ENCODE data around the gene DPEP3. TPM values are rescaled to one million over a fixed set of nuclear protein-coding genes. Genes with fewer than 3 reads are reported as not detected.

Gene DPEP3
- total RNA-seq, 4 donors from 2014 or later = 0.11 to 0.40 TPM; not detected in 2

GRCh38 chr16:67932462-67932840 is 47.8 kb downstream of the DPEP3 start:
- peaks cover 5 to 13% of the 10 kb centered on the region in 2 donors for H3K36me3 ChIP-seq
- intact Hi-C loops (cut with DNase I) = loop anchor here (10.0 kb wide), 1 partner anchor 268 kb away; the partner anchor contains the start of genes ACD, C16orf86, ENKD1 and PARD6A
- no peaks in the 10 kb centered on the region for H3K9me3 ChIP-seq
- no peak for TF ChIP-seq POLR2A (IDR thresholded peaks at IDR 0.05)
- TF ChIP-seq, protein P1, sequence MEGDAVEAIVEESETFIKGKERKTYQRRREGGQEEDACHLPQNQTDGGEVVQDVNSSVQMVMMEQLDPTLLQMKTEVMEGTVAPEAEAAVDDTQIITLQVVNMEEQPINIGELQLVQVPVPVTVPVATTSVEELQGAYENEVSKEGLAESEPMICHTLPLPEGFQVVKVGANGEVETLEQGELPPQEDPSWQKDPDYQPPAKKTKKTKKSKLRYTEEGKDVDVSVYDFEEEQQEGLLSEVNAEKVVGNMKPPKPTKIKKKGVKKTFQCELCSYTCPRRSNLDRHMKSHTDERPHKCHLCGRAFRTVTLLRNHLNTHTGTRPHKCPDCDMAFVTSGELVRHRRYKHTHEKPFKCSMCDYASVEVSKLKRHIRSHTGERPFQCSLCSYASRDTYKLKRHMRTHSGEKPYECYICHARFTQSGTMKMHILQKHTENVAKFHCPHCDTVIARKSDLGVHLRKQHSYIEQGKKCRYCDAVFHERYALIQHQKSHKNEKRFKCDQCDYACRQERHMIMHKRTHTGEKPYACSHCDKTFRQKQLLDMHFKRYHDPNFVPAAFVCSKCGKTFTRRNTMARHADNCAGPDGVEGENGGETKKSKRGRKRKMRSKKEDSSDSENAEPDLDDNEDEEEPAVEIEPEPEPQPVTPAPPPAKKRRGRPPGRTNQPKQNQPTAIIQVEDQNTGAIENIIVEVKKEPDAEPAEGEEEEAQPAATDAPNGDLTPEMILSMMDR (IDR thresholded peaks at IDR 0.05) = no peak
- H3K4me3 ChIP-seq (replicated peaks in 1 of 3) = no peak overlapping the region
- no peak for DNase-seq
- no peaks in the 10 kb centered on the region for H3K27me3 ChIP-seq
- H3K4me1 ChIP-seq = peaks cover 7 to 14% of the 10 kb centered on the region in 2 donors
- H3K27ac ChIP-seq = no peak overlapping the region
- WGBS, 2 donors = 84 to 100% methylated on average over 2 to 4 of the region's 4 CpGs

GRCh38 chr16:67931712-67932461 is 48.4 kb downstream of the DPEP3 start, which contains the start of gene CTRL:
Gene CTRL (minus strand): TSS chr16:67931862. CDS start chr16:67931852, 10 bp downstream.
- Histone ChIP-seq H3K27me3 (no peaks in the 10 kb centered on the region), H3K4me1 (peaks cover 7 to 8% of the 10 kb centered on the region in 2 donors), H3K36me3 (peaks cover 6 to 13% of the 10 kb centered on the region in 2 donors), H3K9me3 (no peaks in the 10 kb centered on the region), H3K27ac (no peak within 1 kb of the TSS), H3K4me3 (replicated peaks in 1 of 3) (no peak within 1 kb of the TSS)
- whole genome bisulfite sequencing, 2 donors = 89% methylated on average over 5 to 15 of the region's 15 CpGs
- TF ChIP-seq, protein P1 (IDR thresholded peaks at IDR 0.05) = no peak
- TF ChIP-seq POLR2A (IDR thresholded peaks at IDR 0.05) = no peak
- intact Hi-C loops (cut with DNase I) = loop anchor here (10.0 kb wide), 1 partner anchor 267 kb away; the partner anchor contains the start of genes ACD, C16orf86, ENKD1 and PARD6A
- DNase-seq = no peak

- no peak for TF ChIP-seq POLR2A (IDR thresholded peaks at IDR 0.05)
- TF ChIP-seq, protein P1 (IDR thresholded peaks at IDR 0.05) = no peak
- no peak overlapping the region for H3K4me3 ChIP-seq (replicated peaks in 1 of 3)
- peaks cover 7 to 18% of the 10 kb centered on the region in 2 donors for H3K4me1 ChIP-seq
- H3K36me3 ChIP-seq = peaks cover 6 to 13% of the 10 kb centered on the region in 2 donors
- intact Hi-C loops (cut with DNase I) = loop anchor here (10.0 kb wide), 1 partner anchor 266 kb away; the partner anchor contains the start of genes ACD, C16orf86, ENKD1 and PARD6A
- no peaks in the 10 kb centered on the region for H3K9me3 ChIP-seq
- no peak for DNase-seq
- H3K27ac ChIP-seq = no peak overlapping the region
- no peaks in the 10 kb centered on the region for H3K27me3 ChIP-seq
- WGBS, 2 donors = 96 to 97% methylated on average over 16 to 17 of the region's 17 CpGs
Measured at GRCh38 chr16:67930678-67931211, 49.6 kb downstream of the DPEP3 start.

DNA sequence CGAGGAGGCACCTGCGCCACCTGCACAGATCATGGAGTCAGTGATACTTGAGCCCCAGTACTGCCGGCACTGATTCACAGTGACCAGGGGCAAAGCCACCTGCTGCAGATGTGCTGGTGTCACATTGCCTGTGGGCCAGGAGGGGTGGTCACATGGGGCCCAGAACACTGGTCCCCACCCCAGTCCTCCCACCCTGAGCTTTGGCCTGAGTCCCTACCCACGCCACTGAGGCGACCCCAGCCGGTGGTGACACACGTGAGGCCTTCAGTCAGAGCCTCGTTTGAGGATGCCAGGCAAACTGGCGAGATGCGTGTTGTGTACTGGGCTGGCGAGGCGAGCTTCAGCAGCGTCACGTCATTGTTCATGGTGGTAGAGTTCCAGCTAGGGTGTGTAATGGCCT is 50.1 kb downstream of the DPEP3 start:
- H3K27me3 ChIP-seq = no peaks in the 10 kb centered on the region
- no peaks in the 10 kb centered on the region for H3K9me3 ChIP-seq
- WGBS, 2 donors = 96 to 98% methylated on average over 5 to 13 of the region's 14 CpGs
- no peak for DNase-seq
- no peak for TF ChIP-seq POLR2A (IDR thresholded peaks at IDR 0.05)
- TF ChIP-seq, protein P1 (IDR thresholded peaks at IDR 0.05) = no peak
- peaks cover 9 to 21% of the 10 kb centered on the region in 2 donors for H3K4me1 ChIP-seq
- intact Hi-C loops (cut with DNase I) = loop anchor here (10.0 kb wide), 1 partner anchor 265 kb away; the partner anchor contains the start of genes ACD, C16orf86, ENKD1 and PARD6A
- no peak overlapping the region for H3K27ac ChIP-seq
- no peak overlapping the region for H3K4me3 ChIP-seq (replicated peaks in 1 of 3)
- H3K36me3 ChIP-seq = peaks cover 6 to 13% of the 10 kb centered on the region in 2 donors

All from thyroid gland (tissue), 4 donors.